Gastrocnemius medialis (tissue), 4 donors: Measurements from ENCODE around the gene PEDS1.

Source experiments
- CTCF ChIP-seq, 5 experiments: fragments of 450-650 bp in 3 of 5; fragments of 200-600 bp in 2 of 5; sonication (generic) in 2 of 5; IDR thresholded peaks in 4 of 5; conservative IDR thresholded peaks in 1 of 5; 1 replicate in 4 of 5; 2 replicates in 1 of 5; pipeline ENCODE4 v1.5.1; 2016 to 2019; ENCODE audit warnings: antibody characterized with exemption in 5 of 5, mild to moderate bottlenecking in 3 of 5, moderate library complexity in 3 of 5
- POLR2A ChIP-seq, 2 donors: fragments of 450-650 bp; IDR thresholded peaks; one replicate each; pipeline ENCODE4 v1.6.1; 2017; ENCODE audit warnings: antibody characterized with exemption in 2 of 2, mild to moderate bottlenecking in 2 of 2, moderate library complexity in 2 of 2

- TF ChIP-seq POLR2A (IDR thresholded peaks at IDR 0.05) (no peak), CTCF (IDR thresholded peaks at IDR 0.05 in 4 of 5, conservative IDR thresholded peaks at IDR 0.05 in 1 of 5) (peak in 4 of 5 experiments; percentile 13 to 36 (median 26))
Observed at GRCh38 chr20:50138479-50139393, 14.8 kb downstream of the PEDS1 start.
